ENCODE measurements around the gene MSI2. TPM values are rescaled to one million over a fixed set of nuclear protein-coding genes. Genes with fewer than 3 reads are reported as not detected.
"Not testable (repeated sequence)": the region's sequence is repeated elsewhere in the genome, so short reads cannot be mapped to it uniquely, and the experiment has no call there.

The MSI2 gene
- total RNA-seq, 4 donors from 2014 or later, result 14.9 to 24.4 (median 19.8) TPM

DNA sequence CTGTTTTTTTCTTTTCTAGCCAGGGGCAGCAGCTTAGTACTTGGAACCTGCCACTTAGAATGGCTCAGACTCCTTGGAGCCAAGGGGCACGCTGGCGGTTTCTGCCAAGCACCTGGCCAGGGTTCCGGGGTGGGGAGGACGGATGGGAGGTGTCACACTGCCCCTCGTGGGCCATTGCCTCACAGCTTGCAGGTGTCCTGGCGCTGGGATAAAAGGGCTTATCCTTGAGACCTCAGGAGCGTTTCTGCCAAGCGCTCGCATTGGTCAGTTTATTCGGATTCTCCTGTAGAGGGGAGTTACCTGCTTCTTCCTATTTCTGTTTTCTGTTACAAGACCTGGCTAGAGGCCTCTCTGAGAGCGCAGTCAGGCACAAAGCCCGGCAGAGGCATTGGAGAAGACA, 234.6 kb downstream of the MSI2 start:
- TF ChIP-seq, protein P1, sequence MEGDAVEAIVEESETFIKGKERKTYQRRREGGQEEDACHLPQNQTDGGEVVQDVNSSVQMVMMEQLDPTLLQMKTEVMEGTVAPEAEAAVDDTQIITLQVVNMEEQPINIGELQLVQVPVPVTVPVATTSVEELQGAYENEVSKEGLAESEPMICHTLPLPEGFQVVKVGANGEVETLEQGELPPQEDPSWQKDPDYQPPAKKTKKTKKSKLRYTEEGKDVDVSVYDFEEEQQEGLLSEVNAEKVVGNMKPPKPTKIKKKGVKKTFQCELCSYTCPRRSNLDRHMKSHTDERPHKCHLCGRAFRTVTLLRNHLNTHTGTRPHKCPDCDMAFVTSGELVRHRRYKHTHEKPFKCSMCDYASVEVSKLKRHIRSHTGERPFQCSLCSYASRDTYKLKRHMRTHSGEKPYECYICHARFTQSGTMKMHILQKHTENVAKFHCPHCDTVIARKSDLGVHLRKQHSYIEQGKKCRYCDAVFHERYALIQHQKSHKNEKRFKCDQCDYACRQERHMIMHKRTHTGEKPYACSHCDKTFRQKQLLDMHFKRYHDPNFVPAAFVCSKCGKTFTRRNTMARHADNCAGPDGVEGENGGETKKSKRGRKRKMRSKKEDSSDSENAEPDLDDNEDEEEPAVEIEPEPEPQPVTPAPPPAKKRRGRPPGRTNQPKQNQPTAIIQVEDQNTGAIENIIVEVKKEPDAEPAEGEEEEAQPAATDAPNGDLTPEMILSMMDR (IDR thresholded peaks at IDR 0.05), result no peak
- no peak for ATAC-seq (ENCODE audit: low FRiP score)
- DNase-seq (ENCODE audit: low spot score), result no peak

DNA sequence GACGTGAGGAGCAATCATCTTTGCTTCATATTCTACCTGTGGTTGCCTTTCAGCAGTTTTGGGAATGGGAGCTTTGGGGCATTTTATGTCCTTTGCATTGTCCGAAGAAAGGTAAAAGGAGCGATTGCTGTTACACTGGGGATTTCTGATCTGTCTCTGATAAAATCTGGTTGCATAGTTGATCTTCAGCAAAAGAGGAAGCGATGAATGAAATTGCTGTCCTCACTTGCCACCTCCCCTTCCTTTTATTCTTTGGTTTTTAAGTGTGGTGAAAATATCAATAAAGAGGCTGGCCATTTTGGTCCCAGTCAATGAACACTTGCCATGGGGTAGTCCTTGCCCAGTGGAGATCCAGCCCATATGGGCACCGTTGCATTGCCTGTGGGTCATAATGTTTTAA, 236.8 kb downstream of the MSI2 start:
- no peak for ATAC-seq (ENCODE audit: low FRiP score)
- no peak for DNase-seq (ENCODE audit: low spot score)
- TF ChIP-seq, protein P1 (IDR thresholded peaks at IDR 0.05), result no peak

DNA sequence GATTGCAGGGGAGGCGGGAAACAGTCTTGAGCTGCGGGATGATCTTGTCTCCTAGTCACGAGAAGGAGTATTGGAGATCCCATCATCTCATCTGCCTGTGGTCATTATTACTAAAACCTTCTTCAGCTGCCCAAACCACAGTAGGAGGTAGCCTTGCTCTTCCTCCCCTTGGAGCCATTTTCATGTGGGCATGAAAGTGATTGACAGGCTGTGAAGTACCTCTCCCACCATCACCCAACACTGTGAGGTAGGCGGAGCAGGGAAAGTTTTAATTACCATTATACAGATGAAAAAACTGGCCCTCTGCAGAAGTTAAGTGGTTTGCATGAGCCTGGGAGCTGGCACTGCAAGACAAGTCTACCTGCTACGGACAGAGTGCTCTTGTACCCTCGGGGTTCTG, 237.3 kb downstream of the MSI2 start:
- DNase-seq (ENCODE audit: low spot score) (no peak), ATAC-seq (ENCODE audit: low FRiP score) (no peak)
- TF ChIP-seq, protein P1 (IDR thresholded peaks at IDR 0.05), result no peak

DNA sequence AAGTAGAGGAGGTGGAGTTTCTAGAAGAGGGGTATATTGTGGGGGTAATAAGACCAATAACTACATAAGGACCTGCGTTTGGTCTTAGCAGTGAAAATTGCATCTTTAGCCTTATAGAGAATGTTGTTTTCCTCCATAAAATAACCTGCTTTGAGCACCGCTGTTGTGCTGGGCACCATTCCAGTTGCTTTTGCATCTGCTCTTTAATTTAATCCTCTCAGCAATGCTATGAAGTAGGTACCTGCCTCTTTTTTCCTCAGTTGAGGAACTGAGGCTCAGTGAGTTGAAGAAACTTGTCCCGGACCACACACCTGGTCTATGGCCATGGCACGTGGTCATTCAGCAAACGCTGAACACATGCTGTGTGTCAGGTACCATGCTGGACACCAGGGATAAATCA, 238.1 kb downstream of the MSI2 start:
- ATAC-seq (ENCODE audit: low FRiP score), result no peak
- TF ChIP-seq, protein P1 (IDR thresholded peaks at IDR 0.05), result no peak
- DNase-seq (ENCODE audit: low spot score), result no peak

DNA sequence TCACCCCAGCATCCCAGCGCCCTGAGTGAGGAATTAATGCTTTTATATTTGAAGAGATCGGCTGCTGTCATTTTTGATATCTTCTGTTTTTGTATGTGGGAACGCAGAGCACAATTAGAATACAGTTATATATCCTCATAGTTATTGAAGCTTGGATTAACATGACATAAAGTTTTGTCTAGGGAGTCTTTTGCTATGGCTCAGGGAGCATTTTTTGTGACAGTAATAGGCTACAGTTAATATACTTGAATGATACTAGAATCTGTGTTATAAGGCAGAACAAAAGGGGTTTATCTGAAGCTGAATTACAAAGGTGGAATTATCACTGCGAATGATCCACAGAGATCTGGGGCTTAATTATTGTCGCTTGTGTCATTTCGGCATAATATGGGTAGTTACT, 239.4 kb downstream of the MSI2 start:
- TF ChIP-seq, protein P1 (IDR thresholded peaks at IDR 0.05), result no peak
- DNase-seq (ENCODE audit: low spot score) (no peak), ATAC-seq (ENCODE audit: low FRiP score) (no peak)

DNA sequence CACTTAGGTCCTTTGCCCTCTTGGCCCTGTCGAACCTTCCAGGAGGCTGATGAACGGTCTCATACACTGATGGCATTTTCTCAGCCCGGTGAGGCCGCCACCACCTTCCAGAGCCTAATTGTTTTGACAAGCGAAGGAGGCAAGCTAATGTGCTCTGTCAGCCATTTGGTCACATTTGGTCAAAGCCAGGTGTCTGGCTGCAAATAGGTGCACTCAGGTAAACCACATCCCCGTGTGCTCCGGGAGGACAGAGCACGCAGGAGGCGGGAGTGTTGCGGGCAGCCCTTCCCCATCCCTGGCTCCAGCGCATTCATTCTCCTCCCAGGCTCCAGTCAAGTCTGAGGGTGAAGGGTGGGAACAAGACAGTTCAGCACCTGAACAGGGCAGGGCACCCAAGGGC, 240.1 kb downstream of the MSI2 start:
- TF ChIP-seq, protein P1 (IDR thresholded peaks at IDR 0.05), result no peak
- no peak for DNase-seq (ENCODE audit: low spot score)
- ATAC-seq (ENCODE audit: low FRiP score), result no peak

DNA sequence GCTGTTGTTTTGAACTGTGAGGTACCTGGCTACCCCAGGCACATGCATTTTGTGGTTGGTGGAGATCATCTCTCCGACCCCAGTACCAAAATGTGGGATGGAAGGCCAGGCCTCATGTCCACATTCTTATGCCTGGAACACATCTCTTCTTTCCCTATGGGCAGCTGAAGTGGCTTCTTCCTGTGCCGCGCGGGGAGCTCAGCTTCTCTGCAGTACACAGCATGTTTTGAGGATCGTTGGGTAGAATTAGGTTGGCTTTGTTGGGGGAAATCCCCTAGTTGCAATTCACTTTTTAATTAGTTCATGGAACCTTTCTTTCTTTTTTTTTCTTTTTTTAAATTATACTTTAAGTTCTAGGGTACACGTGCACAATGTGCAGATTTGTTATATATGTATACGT, 242.1 kb downstream of the MSI2 start:
- no peak for DNase-seq (ENCODE audit: low spot score)
- no peak for ATAC-seq (ENCODE audit: low FRiP score)
- TF ChIP-seq, protein P1 (IDR thresholded peaks at IDR 0.05), result no peak

DNA sequence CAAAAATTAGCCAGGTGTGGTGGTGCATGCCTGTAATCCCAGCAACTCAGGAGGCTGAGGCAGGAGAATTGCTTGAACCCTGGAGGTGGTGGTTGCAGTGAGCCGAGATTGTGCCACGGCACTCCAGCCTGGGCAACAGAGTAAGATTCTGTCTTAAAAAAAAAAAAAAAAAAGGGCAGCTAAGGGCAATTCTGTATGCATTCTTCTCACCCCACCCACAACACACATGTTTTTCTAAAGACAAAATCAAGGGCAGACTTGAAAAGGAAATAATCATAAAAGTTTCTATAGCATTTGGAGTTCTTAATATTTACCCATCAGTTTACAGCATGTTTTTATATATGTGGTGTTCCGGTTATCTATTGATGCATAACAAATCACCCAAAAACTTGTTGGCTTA, 242.9 kb downstream of the MSI2 start:
- DNase-seq (ENCODE audit: low spot score); ATAC-seq (ENCODE audit: low FRiP score): not testable (repeated sequence)
